Testis (tissue), 2 donors: Measurements from ENCODE around the gene RASSF10.

ENCODE experiments used
- CTCF ChIP-seq, 3 experiments: fragments of 450-650 bp in 2 of 3; fragments of 200-600 bp in 1 of 3; sonication (generic) in 1 of 3; IDR thresholded peaks; one replicate each; pipeline ENCODE4 v1.5.1; 2016 to 2019; ENCODE audit warnings: antibody characterized with exemption in 3 of 3, mild to moderate bottlenecking in 2 of 3, moderate library complexity in 1 of 3
- POLR2A ChIP-seq: fragments of 450-650 bp; IDR thresholded peaks from one replicate; pipeline ENCODE4 v1.6.1; 2017; ENCODE audit warnings: antibody characterized with exemption, mild to moderate bottlenecking, moderate library complexity

GRCh38 chr11:13008625-13009475 is at the start of gene RASSF10:
- TF ChIP-seq CTCF (IDR thresholded peaks at IDR 0.05), result no peak
- no peak for TF ChIP-seq POLR2A
